GM23338 (cell line): ENCODE measurements around the gene EIF5A2. TPM values are rescaled to one million over a fixed set of nuclear protein-coding genes. Genes with fewer than 3 reads are reported as not detected.
"Not testable (repeated sequence)": the region's sequence is repeated elsewhere in the genome, so short reads cannot be mapped to it uniquely, and the experiment has no call there.

Experiments used
- ATAC-seq: fragments of 200-7000 bp; cut with Tn5 transposase; 3 replicates; pipeline ENCODE4 v1.9.1; 2020
- DNase-seq: peaks from one replicate; pipeline ENCODE4 v3.0.0-alpha.2; 2015; ENCODE audit warnings: low spot score
- H2AFZ ChIP-seq: fragments of 200-600 bp; sonication (generic); 2 replicates; pipeline ENCODE4 v1.8.0; 2016; ENCODE audit warnings: antibody characterized with exemption, mild to moderate bottlenecking, moderate library complexity
- H3F3A ChIP-seq: fragments of 200-600 bp; sonication (generic); replicated peaks from 2 replicates; pipeline ENCODE4 v1.8.0; 2017; ENCODE audit warnings: antibody characterized with exemption, mixed run types, low read depth
- H3K27ac ChIP-seq: fragments of 200-600 bp; sonication (generic); 2 replicates; pipeline ENCODE4 v1.6.1; 2016; ENCODE audit warnings: low read depth
- H3K27me3 ChIP-seq: fragments of 200-600 bp; sonication (generic); 2 replicates; pipeline ENCODE4 v1.8.0; 2016; ENCODE audit warnings: mild to moderate bottlenecking, mixed run types, moderate library complexity; ENCODE audit not compliant: insufficient read depth
- H3K36me3 ChIP-seq: fragments of 200-600 bp; sonication (generic); 2 replicates; pipeline ENCODE4 v1.8.0; 2016; ENCODE audit warnings: mild to moderate bottlenecking; ENCODE audit not compliant: insufficient read depth
- H3K4me1 ChIP-seq: fragments of 200-600 bp; sonication (generic); 2 replicates; pipeline ENCODE4 v1.8.0; 2016; ENCODE audit warnings: mild to moderate bottlenecking, moderate library complexity; ENCODE audit not compliant: insufficient read depth
- H3K4me2 ChIP-seq: fragments of 200-600 bp; sonication (generic); 2 replicates; pipeline ENCODE4 v1.7.1; 2017; ENCODE audit warnings: mixed run types
- H3K4me3 ChIP-seq: fragments of 200-600 bp; sonication (generic); 2 replicates; pipeline ENCODE4 v1.6.1; 2016; ENCODE audit warnings: mixed run types
- H3K79me2 ChIP-seq: fragments of 200-600 bp; sonication (generic); replicated peaks from 2 replicates; pipeline ENCODE4 v1.8.0; 2017; ENCODE audit warnings: mild to moderate bottlenecking; ENCODE audit not compliant: insufficient read depth
- H3K9me2 ChIP-seq: fragments of 200-600 bp; sonication (generic); 2 replicates; pipeline ENCODE4 v1.8.0; 2017; ENCODE audit not compliant: insufficient read depth
- H4K20me1 ChIP-seq: fragments of 200-600 bp; sonication (generic); replicated peaks from 2 replicates; pipeline ENCODE4 v1.8.0; 2017; ENCODE audit warnings: mild to moderate bottlenecking; ENCODE audit not compliant: insufficient read depth
- H3K27ac Mint-ChIP-seq: 2 replicates; pipeline ENCODE4 v1.8.0; 2020; ENCODE audit warnings: inconsistent platforms, mild to moderate bottlenecking, moderate library complexity, mixed read lengths
- H3K27me3 Mint-ChIP-seq: 3 replicates; pipeline ENCODE4 v1.8.0; 2022; ENCODE audit warnings: low read depth, mild to moderate bottlenecking, moderate library complexity, mixed read lengths, inconsistent platforms; ENCODE audit not compliant: insufficient read depth, poor library complexity
- H3K36me3 Mint-ChIP-seq: 3 replicates; pipeline ENCODE4 v1.8.0; 2021; ENCODE audit warnings: low read depth, mild to moderate bottlenecking, inconsistent platforms, moderate library complexity, mixed read lengths
- H3K4me1 Mint-ChIP-seq: 3 replicates; pipeline ENCODE4 v1.8.0; 2020; ENCODE audit warnings: mild to moderate bottlenecking, inconsistent platforms, mixed read lengths
- H3K4me3 Mint-ChIP-seq: 3 replicates; pipeline ENCODE4 v1.8.0; 2021; ENCODE audit warnings: moderate library complexity, mild to moderate bottlenecking, inconsistent platforms, mixed read lengths
- H3K9me3 Mint-ChIP-seq: 3 replicates; pipeline ENCODE4 v1.8.0; 2020; ENCODE audit warnings: moderate library complexity, mild to moderate bottlenecking, inconsistent platforms, mixed read lengths
- CREB1 ChIP-seq: fragments of 250-450 bp; sonication (Bioruptor Pico); IDR thresholded peaks from 2 replicates; pipeline ENCODE4 v1.5.0; 2020; ENCODE audit warnings: low read depth, mild to moderate bottlenecking, moderate library complexity
- JUNB ChIP-seq: IDR thresholded peaks from one replicate; pipeline ENCODE4 v1.6.1; 2016; ENCODE audit warnings: antibody characterized with exemption; ENCODE audit not compliant: unreplicated experiment
- NANOG ChIP-seq: IDR thresholded peaks from 2 replicates; pipeline ENCODE4 v1.6.1; 2016; ENCODE audit warnings: antibody characterized with exemption, borderline replicate concordance
- POLR2AphosphoS5 ChIP-seq: IDR thresholded peaks from 2 replicates; pipeline ENCODE4 v1.6.1; 2016; ENCODE audit warnings: antibody characterized with exemption, low read depth
- ZNF114 ChIP-seq: fragments of 250-450 bp; sonication (Bioruptor Pico); IDR thresholded peaks from 2 replicates; pipeline ENCODE4 v1.5.0; 2020; ENCODE audit warnings: mild to moderate bottlenecking, moderate library complexity
- ZNF331 ChIP-seq: fragments of 250-450 bp; sonication (Bioruptor Pico); IDR thresholded peaks from 2 replicates; pipeline ENCODE4 v1.5.0; 2020; ENCODE audit warnings: low read depth, mild to moderate bottlenecking, moderate library complexity
- polyA plus RNA-seq: library from polyadenylated mRNA; unstranded; fragments of >200 nt; fragmentation: Nextera tagmentation; extraction: Ambion mirVana; gene quantifications from 2 replicates; pipeline ENCODE4 v1.2.1, GENCODE V29; 2016
- total RNA-seq: library from RNA; depleted of rRNA; stranded (reverse); fragments of >200 nt; shearing (Covaris generic); gene quantifications from 2 replicates; pipeline ENCODE4 v1.2.3, GENCODE V29; 2014
- TF ChIP-seq, protein P1 (sequence below), 2 experiments: fragments of 200-600 bp in 1 of 2; sonication (generic) in 1 of 2; conservative IDR thresholded peaks; 2 replicates each; pipeline versions ENCODE4 v1.5.1 to v1.6.1; 2016 to 2017; ENCODE audit warnings: antibody characterized with exemption in 2 of 2, low read depth in 2 of 2, mild to moderate bottlenecking in 2 of 2, moderate library complexity in 1 of 2
- TF ChIP-seq, protein P2 (sequence below): IDR thresholded peaks from 2 replicates; pipeline ENCODE4 v1.6.1; 2016; ENCODE audit warnings: antibody characterized with exemption

The EIF5A2 gene
- total and polyA plus RNA-seq, 2 experiments from 2014 or later: 5.9 to 11.7 TPM

DNA sequence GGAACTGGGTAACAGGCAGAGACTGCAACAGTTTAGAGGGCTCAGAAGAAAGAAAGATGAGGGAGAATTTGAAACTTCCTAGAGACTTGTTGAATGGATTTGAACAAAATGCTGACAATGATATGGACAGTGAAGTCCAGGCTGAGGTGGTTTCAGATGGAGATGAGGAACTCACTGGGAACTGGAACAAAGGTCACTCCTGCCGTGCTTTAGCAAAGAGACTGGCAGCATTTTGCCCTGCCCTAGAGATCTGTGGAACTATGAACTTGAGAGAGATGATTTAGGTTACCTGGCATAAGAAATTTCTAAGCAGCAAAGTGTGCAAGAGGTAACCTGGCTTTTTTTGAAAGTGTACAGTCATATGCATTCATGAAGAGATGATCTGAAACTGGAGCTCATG is 11.7 kb downstream of the EIF5A2 start (continued):
- TF ChIP-seq, protein P1, sequence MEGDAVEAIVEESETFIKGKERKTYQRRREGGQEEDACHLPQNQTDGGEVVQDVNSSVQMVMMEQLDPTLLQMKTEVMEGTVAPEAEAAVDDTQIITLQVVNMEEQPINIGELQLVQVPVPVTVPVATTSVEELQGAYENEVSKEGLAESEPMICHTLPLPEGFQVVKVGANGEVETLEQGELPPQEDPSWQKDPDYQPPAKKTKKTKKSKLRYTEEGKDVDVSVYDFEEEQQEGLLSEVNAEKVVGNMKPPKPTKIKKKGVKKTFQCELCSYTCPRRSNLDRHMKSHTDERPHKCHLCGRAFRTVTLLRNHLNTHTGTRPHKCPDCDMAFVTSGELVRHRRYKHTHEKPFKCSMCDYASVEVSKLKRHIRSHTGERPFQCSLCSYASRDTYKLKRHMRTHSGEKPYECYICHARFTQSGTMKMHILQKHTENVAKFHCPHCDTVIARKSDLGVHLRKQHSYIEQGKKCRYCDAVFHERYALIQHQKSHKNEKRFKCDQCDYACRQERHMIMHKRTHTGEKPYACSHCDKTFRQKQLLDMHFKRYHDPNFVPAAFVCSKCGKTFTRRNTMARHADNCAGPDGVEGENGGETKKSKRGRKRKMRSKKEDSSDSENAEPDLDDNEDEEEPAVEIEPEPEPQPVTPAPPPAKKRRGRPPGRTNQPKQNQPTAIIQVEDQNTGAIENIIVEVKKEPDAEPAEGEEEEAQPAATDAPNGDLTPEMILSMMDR (conservative IDR thresholded peaks at IDR 0.05; ENCODE audit: low read depth in 2 of 2): no peak
- TF ChIP-seq ZNF331 (no peak), JUNB (no peak), POLR2AphosphoS5 (no peak), NANOG (no peak), CREB1 (CRISPR knock-in tag) (no peak)

DNA sequence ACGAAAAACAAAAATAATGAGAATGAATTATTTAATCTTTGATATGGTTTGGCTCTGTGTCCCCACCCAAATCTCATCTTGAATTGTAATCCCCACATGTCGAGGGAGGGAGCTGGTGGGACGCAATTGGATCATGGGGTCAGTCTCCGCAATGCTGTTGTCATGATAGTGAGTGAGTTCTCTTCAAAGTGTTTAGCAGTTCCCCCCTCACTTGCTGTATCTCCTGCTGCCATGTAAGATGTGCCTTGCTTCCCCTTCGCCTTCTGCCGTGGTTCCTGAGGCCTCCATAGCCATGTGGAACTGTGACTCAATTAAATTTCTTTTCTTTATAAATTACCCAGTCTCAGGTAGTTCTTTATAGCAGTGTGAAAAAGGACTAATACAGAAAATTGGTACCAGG is 12.1 kb downstream of the EIF5A2 start:
- not testable (repeated sequence) for H3K4me3 Mint-ChIP-seq, H3K27me3 ChIP-seq, H2AFZ ChIP-seq, H4K20me1 ChIP-seq, DNase-seq, H3K27ac Mint-ChIP-seq, H3K9me2 ChIP-seq, H3K4me1 ChIP-seq, H3K4me2 ChIP-seq, H3F3A ChIP-seq, H3K4me3 ChIP-seq, ATAC-seq, H3K27me3 Mint-ChIP-seq, H3K4me1 Mint-ChIP-seq, H3K36me3 ChIP-seq, H3K27ac ChIP-seq, H3K79me2 ChIP-seq
- peaks cover 21% of the 10 kb centered on the region for H3K9me3 Mint-ChIP-seq
- peaks cover 23% of the 10 kb centered on the region for H3K36me3 Mint-ChIP-seq

DNA sequence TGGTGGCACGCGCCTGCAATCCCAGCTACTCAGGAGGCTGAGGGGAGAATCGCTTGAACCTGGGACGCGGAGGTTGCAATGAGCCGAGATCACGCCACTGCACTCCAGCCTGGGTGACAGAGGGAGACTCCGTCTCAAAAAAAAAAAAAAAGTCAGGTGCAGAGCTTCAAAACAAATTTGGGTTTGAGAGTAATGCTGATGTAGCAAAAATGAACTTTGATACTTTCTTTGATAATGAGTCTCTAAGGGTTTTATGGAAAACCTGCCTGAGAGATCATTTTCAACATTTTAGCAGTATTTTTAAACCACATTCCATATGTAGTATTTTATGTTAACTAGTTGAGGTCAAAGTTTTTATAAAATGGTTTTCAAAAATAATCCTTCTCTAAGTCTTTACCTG is 14.5 kb downstream of the EIF5A2 start:
- Mint-ChIP-seq H3K27ac (no peak overlapping the region), H3K27me3 (no peaks in the 10 kb centered on the region), H3K9me3 (peaks cover 21% of the 10 kb centered on the region), H3K4me1 (no peaks in the 10 kb centered on the region), H3K4me3 (no peak overlapping the region), H3K36me3 (peaks cover 23% of the 10 kb centered on the region)
- TF ChIP-seq, protein P2, sequence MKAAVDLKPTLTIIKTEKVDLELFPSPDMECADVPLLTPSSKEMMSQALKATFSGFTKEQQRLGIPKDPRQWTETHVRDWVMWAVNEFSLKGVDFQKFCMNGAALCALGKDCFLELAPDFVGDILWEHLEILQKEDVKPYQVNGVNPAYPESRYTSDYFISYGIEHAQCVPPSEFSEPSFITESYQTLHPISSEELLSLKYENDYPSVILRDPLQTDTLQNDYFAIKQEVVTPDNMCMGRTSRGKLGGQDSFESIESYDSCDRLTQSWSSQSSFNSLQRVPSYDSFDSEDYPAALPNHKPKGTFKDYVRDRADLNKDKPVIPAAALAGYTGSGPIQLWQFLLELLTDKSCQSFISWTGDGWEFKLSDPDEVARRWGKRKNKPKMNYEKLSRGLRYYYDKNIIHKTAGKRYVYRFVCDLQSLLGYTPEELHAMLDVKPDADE: no peak
- Histone ChIP-seq H3K9me2 (0 out of 2 replicates have a peak, but pooled peaks cover 3% of the 10 kb centered on the region), H4K20me1 (no peaks in the 10 kb centered on the region), H3F3A (no peaks in the 10 kb centered on the region), H3K27me3 (no peaks in the 10 kb centered on the region), H3K36me3 (no peaks in the 10 kb centered on the region), H2AFZ (no peak overlapping the region), H3K4me1 (no peaks in the 10 kb centered on the region), H3K79me2 (no peaks in the 10 kb centered on the region), H3K4me2 (no peak overlapping the region), H3K4me3 (no peak overlapping the region), H3K27ac (no peak overlapping the region)
- no peak for DNase-seq
- no peak for ATAC-seq

DNA sequence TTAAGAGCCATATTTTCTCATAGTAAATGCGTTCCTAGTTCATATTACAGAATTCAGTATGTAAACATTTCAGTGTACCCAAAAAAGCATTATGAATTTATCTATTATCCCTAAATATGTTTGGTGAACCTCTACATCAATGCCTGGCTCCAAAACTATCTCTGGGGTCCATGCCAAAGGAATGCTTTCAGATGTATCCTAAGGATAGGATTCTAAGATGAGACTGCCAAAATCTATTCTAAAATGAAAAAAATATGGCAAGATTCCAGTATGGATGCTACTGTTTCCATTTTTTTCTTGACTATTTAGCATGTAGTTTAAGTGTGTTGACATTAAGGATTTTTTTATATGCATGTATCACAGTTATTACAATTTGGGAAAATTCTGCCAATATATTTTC is 18.8 kb downstream of the EIF5A2 start:
- no peak overlapping the region for H3K4me3 Mint-ChIP-seq
- no peak for ATAC-seq
- no peak for TF ChIP-seq ZNF331
- no peak for TF ChIP-seq NANOG
- TF ChIP-seq, protein P1 (conservative IDR thresholded peaks at IDR 0.05; ENCODE audit: low read depth in 2 of 2): no peak
- no peak for TF ChIP-seq ZNF114 (CRISPR knock-in tag)
- TF ChIP-seq, protein P2: no peak
- no peak for TF ChIP-seq JUNB

More for the DNA sequence above, 18.8 kb downstream of the EIF5A2 start:
- no peaks in the 10 kb centered on the region; the same call in 2 of the 3 replicates for H3K4me1 Mint-ChIP-seq
- no peak overlapping the region for H3K27ac ChIP-seq
- H4K20me1 ChIP-seq: no peaks in the 10 kb centered on the region
- H3K36me3 ChIP-seq: no peaks in the 10 kb centered on the region
- no peak for DNase-seq
- no peaks in the 10 kb centered on the region for H3K4me1 ChIP-seq
- H3K27me3 Mint-ChIP-seq: peaks cover 4% of the 10 kb centered on the region
- peaks cover under 1% of the 10 kb centered on the region; the same call in 2 of the 3 replicates for H3K9me3 Mint-ChIP-seq
- 0 out of 3 replicates have a peak, but pooled peaks cover under 1% of the 10 kb centered on the region for H3K36me3 Mint-ChIP-seq
- H3K79me2 ChIP-seq: no peaks in the 10 kb centered on the region
- no peak overlapping the region for H3K27ac Mint-ChIP-seq
- H3K4me2 ChIP-seq: no peak overlapping the region
- H2AFZ ChIP-seq: no peak overlapping the region
- no peak overlapping the region for H3K4me3 ChIP-seq
- no peaks in the 10 kb centered on the region for H3K9me2 ChIP-seq
- no peaks in the 10 kb centered on the region for H3K27me3 ChIP-seq
- no peaks in the 10 kb centered on the region for H3F3A ChIP-seq
